Thoracic aorta (tissue), 2 donors: ENCODE data around the gene RASA3. TPM values are rescaled to one million over a fixed set of nuclear protein-coding genes. Genes with fewer than 3 reads are reported as not detected.
A peak's percentile ranks its signal among the peaks of the same experiment; 100 is the strongest.

Source experiments
- ATAC-seq: fragments of 150-250 bp; one replicate; pipeline ENCODE4 v1.8.0; 2017; ENCODE audit warnings: low read depth; ENCODE audit not compliant: insufficient number of reproducible peaks, low FRiP score
- DNase-seq: peaks from one replicate; pipeline ENCODE4 v3.0.0-alpha.2; 2020; ENCODE audit warnings: low spot score
- H3K27ac ChIP-seq, 2 donors: fragments of 200-600 bp; sonication (generic); 1 replicate in 1 of 2; 2 replicates in 1 of 2; pipeline ENCODE4 v1.5.1; 2016; ENCODE audit warnings: mild to moderate bottlenecking in 2 of 2, moderate library complexity in 2 of 2
- H3K27me3 ChIP-seq: fragments of 200-600 bp; sonication (generic); replicated peaks from 2 replicates; pipeline ENCODE4 v1.6.0; 2016; ENCODE audit warnings: mild to moderate bottlenecking; ENCODE audit not compliant: insufficient read depth
- H3K36me3 ChIP-seq: fragments of 200-600 bp; sonication (generic); one replicate; pipeline ENCODE4 v1.5.1; 2016
- H3K4me1 ChIP-seq, 2 donors: fragments of 200-600 bp; sonication (generic); 1 replicate in 1 of 2; 2 replicates in 1 of 2; pipeline versions ENCODE4 v1.5.1 to v1.6.0; 2016; ENCODE audit warnings: low read depth in 2 of 2, mild to moderate bottlenecking in 1 of 2; ENCODE audit not compliant: control insufficient read depth in 1 of 2
- H3K4me3 ChIP-seq: fragments of 200-600 bp; sonication (generic); 2 replicates; pipeline ENCODE4 v1.5.1; 2016; ENCODE audit warnings: mild to moderate bottlenecking
- H3K9me3 ChIP-seq: fragments of 200-600 bp; sonication (generic); 2 replicates; pipeline ENCODE4 v1.5.1; 2016
- total RNA-seq, 2 donors: library from RNA; depleted of rRNA; stranded (reverse); fragments of >200 nt; gene quantifications; one replicate each; pipeline versions ENCODE4 v1.1.0 to v1.2.3, GENCODE V29; 2016
- TF ChIP-seq, protein P1 (sequence below): fragments of 200-600 bp; sonication (generic); IDR thresholded peaks from one replicate; pipeline ENCODE4 v1.5.1; 2019; ENCODE audit warnings: antibody characterized with exemption

RASA3 gene
- total RNA-seq, 2 donors from 2014 or later = 38.9 to 48.6 TPM

DNA sequence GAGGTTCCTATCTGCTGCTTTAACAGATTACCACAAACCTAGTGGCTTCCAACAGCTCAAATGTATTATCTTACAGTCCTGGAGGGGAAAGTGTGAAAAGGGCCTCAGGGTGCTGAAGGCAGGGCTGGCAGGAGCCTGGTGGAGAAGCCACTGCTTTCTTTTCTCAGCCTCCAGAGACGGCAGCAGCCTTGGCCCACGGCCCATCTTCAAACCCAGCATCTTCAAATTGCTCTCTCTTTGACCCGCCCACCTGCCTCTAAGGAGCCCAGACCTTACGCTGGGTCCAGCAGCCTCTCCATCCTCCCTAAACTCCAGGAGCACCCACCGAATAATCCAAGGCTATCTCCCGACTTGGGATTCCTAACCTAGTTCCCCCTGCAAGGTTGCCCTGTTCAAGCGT is 194.2 kb downstream of the RASA3 start:
- H3K4me1 ChIP-seq = peaks cover 4 to 22% of the 10 kb centered on the region in 2 donors
- TF ChIP-seq, protein P1, sequence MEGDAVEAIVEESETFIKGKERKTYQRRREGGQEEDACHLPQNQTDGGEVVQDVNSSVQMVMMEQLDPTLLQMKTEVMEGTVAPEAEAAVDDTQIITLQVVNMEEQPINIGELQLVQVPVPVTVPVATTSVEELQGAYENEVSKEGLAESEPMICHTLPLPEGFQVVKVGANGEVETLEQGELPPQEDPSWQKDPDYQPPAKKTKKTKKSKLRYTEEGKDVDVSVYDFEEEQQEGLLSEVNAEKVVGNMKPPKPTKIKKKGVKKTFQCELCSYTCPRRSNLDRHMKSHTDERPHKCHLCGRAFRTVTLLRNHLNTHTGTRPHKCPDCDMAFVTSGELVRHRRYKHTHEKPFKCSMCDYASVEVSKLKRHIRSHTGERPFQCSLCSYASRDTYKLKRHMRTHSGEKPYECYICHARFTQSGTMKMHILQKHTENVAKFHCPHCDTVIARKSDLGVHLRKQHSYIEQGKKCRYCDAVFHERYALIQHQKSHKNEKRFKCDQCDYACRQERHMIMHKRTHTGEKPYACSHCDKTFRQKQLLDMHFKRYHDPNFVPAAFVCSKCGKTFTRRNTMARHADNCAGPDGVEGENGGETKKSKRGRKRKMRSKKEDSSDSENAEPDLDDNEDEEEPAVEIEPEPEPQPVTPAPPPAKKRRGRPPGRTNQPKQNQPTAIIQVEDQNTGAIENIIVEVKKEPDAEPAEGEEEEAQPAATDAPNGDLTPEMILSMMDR = no peak
- H3K27ac ChIP-seq = no peak overlapping the region
- H3K4me3 ChIP-seq = no peak overlapping the region
- H3K36me3 ChIP-seq = no peaks in the 10 kb centered on the region
- H3K9me3 ChIP-seq = no peaks in the 10 kb centered on the region
- ATAC-seq (no peak), DNase-seq (no peak)
- no peaks in the 10 kb centered on the region for H3K27me3 ChIP-seq

DNA sequence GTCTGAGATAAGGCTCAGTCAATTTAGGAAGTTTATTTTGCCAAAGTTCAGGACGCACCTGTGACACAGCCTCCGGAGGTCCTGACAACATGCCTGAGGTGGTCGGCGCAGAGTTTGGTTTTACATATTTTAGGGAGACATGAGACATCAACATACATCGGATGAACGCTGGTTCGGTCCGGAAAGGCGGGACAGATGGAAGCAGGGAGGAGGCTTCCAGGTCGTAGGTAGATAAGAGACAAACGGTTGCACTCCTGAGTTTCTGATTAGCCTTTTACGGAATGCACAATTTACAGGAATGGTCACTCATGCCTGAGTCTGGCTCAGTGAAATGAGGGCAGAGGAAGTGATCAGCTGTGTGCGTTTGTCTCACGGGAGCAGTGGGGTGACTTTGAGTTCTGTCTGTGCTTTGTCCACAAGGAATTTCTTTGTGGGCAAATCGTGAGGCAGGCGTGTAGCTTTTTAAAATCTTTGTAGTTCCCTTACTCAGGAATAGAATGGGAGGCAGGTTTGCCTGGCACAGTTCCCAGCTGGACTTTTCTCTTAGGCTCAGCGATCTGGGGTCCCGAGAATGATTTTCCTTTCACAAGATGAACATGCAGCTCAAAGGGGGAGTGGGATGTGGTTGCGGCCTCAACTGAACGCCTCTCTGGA is 194.8 kb downstream of the RASA3 start:
- Histone ChIP-seq H3K4me1 (peaks cover 4 to 22% of the 10 kb centered on the region in 2 donors), H3K27ac (no peak overlapping the region), H3K36me3 (no peaks in the 10 kb centered on the region), H3K9me3 (no peaks in the 10 kb centered on the region), H3K4me3 (no peak overlapping the region), H3K27me3 (no peaks in the 10 kb centered on the region)
- TF ChIP-seq, protein P1 = no peak
- ATAC-seq (no peak), DNase-seq (no peak)

DNA sequence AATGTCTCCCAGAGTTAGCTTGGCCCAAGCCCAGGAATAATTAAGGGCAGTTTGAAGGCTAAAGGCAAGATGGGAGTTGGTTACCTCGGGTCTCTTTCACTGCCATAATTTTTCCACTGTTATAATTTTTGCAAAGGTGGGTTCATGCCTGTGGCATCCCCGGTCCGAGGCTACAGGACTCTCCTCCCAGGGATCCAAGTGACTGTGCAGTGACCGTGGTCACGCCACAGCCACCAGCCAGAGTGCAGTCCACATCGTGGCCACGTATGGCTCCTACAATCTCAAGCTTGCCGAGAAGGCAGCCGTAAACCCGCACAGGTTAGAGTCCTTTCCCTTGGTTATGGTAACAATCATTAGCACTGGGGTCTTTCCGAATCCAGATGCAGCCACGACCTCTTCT is 195.3 kb downstream of the RASA3 start:
- H3K4me1 ChIP-seq = peaks cover 4 to 22% of the 10 kb centered on the region in 2 donors

DNA sequence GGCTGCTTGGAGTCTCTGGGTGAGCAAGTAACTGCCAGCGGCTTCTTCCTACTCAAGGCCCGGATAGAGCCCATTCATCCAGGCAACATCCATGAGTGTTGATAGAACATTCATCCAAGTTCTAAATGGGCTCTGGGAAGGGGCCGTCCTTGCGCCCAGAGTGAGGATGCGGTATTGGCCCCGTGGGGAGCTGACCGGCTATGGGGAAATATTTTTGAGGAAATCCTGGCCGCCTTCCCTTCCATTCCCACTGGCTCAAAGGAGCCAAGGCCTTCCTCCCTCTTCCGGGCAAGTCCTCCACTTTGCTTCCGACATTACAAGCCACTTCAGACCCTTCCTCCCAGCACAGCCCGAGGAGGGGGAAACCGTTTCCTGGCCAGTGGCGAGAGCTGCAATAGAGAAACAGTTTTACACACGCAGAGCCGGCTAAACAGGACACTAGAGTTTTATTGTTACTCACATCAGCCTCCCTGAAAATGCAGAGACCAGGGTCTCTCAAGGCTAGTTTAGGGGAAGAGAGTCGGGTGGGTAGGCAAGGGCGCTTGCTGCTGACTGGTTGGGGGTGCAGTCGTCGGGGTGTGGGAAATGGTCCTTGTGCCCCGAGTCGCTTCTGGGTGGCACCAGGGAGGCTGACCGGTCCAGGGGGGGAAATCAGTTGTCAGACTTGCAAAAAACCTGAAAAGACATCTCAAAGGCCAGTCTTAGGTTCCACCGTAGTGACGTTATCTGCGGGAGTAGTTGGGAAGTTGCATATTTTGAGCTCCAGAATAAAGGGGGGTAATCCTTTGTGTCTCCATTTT is 196.1 kb downstream of the RASA3 start:
- Histone ChIP-seq H3K27me3 (no peaks in the 10 kb centered on the region), H3K36me3 (no peaks in the 10 kb centered on the region), H3K4me1 (peaks cover 4 to 22% of the 10 kb centered on the region in 2 donors), H3K9me3 (no peaks in the 10 kb centered on the region), H3K4me3 (no peak overlapping the region), H3K27ac (peak overlapping the region; percentile 90 to 92)
- TF ChIP-seq, protein P1 = no peak
- ATAC-seq (no peak), DNase-seq (no peak)

More for the DNA sequence above, 195.3 kb downstream of the RASA3 start:
- TF ChIP-seq, protein P1 = no peak
- ATAC-seq (no peak), DNase-seq (no peak)
- H3K36me3 ChIP-seq = no peaks in the 10 kb centered on the region
- no peak overlapping the region for H3K4me3 ChIP-seq
- no peaks in the 10 kb centered on the region for H3K27me3 ChIP-seq
- H3K9me3 ChIP-seq = no peaks in the 10 kb centered on the region
- no peak overlapping the region for H3K27ac ChIP-seq

DNA sequence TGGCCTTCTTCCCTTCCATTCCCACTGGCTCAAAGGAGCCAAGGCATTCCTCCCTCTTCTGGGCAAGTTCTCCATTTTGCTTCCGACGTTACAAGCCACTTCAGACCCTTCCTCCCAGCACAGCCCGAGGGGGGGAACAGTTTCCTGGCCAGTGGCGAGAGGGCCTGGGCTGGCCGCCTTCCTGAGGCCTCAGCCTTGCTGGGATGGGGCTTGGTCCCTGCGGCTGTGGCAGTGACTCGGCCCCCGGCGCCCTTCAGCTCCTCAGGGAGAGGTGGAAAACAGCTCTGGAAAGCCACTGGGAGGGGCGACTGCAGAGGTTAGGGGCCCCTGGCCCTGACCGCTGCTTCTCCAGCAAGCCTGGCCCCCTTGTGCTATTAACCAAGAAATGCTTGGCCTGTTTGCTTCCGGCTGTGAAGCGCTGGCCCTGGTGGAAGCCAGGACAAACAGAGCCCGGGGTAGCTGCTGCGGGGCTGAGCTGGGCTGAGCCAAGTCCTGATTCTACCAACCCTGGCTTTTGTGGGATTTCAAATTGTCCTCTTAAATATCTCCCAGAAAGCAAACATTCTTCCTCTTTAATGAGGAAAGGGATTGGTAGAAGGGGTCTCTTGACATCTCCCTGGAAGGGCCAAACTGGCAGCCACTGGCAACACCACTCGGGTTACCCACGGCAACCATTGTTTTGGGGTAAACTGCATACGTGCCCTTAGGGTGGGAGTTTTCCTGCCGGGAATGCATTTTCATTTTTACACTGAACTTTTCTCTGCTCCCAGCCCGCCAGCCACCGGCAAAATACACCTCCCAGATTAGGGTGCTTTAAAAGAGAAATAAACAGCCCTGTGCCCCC is 197.2 kb downstream of the RASA3 start:
- Histone ChIP-seq H3K27me3 (no peaks in the 10 kb centered on the region), H3K36me3 (no peaks in the 10 kb centered on the region), H3K4me1 (peaks cover 4 to 23% of the 10 kb centered on the region in 2 donors), H3K9me3 (no peaks in the 10 kb centered on the region), H3K4me3 (peak overlapping the region; percentile 10), H3K27ac (peak overlapping the region; percentile 90 to 92)
- TF ChIP-seq, protein P1 = no peak
- DNase-seq = no peak
- ATAC-seq = peak; percentile 49
